ENCODE data around the gene NIT2.

NIT2 gene

DNA sequence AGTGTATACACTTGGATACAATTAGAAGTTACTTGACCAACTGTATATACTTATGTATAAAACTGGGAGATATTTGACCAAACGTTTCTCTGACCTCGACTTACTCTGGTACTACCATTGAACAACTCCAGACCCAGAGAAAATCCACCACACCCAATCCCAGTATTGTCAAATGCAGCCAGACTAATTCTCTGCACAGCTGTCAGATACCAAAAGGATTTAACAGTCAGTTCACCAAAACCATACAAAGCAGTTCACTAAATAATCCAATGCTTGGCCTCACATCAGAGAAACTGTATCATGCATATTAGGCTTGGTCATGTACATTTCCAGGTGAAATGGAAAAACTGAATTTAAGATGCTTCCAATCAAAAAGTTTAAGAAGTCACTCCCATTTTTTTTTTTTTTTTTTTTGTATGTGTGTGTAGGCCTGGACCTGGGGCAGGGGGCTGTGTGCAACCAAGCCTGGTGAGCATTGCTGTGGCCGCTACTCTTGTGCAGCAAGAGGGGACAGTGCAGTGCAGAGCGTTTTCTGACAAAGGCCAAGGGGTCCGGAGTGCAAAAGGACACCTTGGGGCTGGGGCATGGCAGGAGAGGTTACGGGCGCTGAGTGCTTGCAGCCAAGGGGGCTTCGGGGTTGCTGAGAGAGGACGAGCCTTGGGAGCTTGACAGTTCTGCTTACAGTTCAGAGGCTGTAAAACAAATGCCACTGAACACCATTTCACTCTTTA is 64.9 kb downstream of the NIT2 start:
- Mint-ChIP-seq H3K27ac (peak overlapping the region; percentile 83), H3K9me3 (ENCODE audit: low read depth) (no peaks in the 10 kb centered on the region), H3K27me3 (no peaks in the 10 kb centered on the region), H3K4me3 (peak overlapping the region; percentile 94), H3K36me3 (no peaks in the 10 kb centered on the region), H3K4me1 (ENCODE audit: low read depth) (peaks cover 68% of the 10 kb centered on the region)

GRCh38 chr3:100400419-100400779 is 65.8 kb downstream of the NIT2 start:
- Mint-ChIP-seq H3K9me3 (ENCODE audit: low read depth) (no peaks in the 10 kb centered on the region), H3K4me1 (ENCODE audit: low read depth) (peaks cover 70% of the 10 kb centered on the region), H3K27ac (peak overlapping the region; percentile 83), H3K4me3 (peak overlapping the region; percentile 94), H3K36me3 (peaks cover 2% of the 10 kb centered on the region), H3K27me3 (no peaks in the 10 kb centered on the region)

DNA sequence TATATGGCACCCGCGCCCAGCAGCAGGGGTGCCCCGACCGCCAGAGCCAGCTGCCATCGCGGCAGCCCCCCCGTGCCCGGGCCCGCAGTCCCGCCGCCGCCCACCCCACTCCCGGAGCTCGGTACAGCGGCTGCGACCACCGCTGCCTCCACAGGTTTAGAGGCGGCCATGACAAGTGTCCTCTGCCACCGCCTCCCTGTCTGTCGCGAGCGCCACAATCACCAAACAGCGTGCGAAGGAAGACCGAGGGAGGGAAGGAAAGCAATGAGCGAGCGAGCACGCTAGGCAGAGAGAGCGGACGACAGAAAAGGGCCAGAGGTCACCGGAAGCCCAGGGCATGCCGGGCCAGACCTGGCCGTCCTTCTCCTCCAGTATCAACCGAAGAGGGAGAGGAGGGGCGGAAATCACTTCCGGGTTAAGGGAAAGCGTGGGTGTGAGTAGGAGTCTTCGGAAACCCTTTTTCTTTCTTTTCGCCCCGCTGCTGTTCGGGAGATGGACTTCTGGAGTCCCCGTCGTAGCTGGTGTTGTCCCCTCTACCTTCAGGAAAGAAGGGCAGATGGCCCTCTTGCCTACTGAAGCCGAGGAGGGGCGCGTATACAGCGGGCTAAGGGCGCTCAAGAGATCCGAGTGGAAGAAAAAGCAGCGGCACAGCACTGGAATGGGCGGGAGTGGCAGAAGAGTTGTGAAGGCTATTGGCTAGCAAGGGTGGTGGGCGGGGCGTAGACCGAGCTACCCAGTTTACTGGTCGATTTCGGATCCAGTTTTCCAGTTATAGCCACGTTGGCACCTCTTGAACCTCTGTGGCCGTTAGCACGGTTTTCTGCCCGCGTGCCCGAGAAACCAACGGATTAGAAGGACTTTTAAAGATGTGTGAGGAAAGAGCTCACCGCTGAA is 66.5 kb downstream of the NIT2 start, which contains the start of the genes LNP1 and TOMM70:
Gene LNP1, plus strand, starts transcription at position 760 of the 894 bp plus-strand sequence. CDS start 28,191 bp downstream, outside the sequence.
Gene TOMM70, minus strand, starts transcription at position 310 of the 894 bp plus-strand sequence. Its CDS starts 140 bp downstream, at position 170.
- H3K4me1 Mint-ChIP-seq (ENCODE audit: low read depth): peaks cover 68% of the 10 kb centered on the region
- no peaks in the 10 kb centered on the region for H3K27me3 Mint-ChIP-seq
- H3K4me3 Mint-ChIP-seq: peak within 1 kb of the TSS; percentile 94

DNA sequence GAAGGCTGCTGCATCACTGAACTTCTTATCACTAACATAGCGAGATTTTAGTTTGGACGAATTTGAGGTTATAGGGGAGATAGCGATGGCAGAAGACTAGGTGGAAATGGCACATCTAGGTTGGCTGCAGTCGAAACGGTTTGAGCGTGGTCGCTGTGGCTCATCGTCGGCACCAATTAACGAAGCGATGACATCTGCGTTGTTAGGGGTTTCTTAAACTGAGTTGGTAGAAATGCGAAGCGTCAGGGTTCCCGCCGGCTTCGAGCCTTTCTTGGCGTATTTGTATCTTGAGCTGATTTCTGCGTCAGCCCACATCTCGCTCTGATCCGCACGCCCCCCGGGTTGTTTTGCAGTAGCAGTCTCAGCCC is 67.1 kb downstream of the NIT2 start:
- peak overlapping the region; percentile 98 for H3K27ac Mint-ChIP-seq
- H3K9me3 Mint-ChIP-seq (ENCODE audit: low read depth): no peaks in the 10 kb centered on the region
- H3K27me3 Mint-ChIP-seq: no peaks in the 10 kb centered on the region
- H3K36me3 Mint-ChIP-seq: peaks cover 2% of the 10 kb centered on the region
- peaks cover 64% of the 10 kb centered on the region for H3K4me1 Mint-ChIP-seq (ENCODE audit: low read depth)
- peak overlapping the region; percentile 94 for H3K4me3 Mint-ChIP-seq

More for the DNA sequence above, 66.5 kb downstream of the NIT2 start, which contains the start of the genes LNP1 and TOMM70:
- Mint-ChIP-seq H3K36me3 (peaks cover 2% of the 10 kb centered on the region), H3K9me3 (ENCODE audit: low read depth) (no peaks in the 10 kb centered on the region), H3K27ac (peak within 1 kb of the TSS; percentile 98)

DNA sequence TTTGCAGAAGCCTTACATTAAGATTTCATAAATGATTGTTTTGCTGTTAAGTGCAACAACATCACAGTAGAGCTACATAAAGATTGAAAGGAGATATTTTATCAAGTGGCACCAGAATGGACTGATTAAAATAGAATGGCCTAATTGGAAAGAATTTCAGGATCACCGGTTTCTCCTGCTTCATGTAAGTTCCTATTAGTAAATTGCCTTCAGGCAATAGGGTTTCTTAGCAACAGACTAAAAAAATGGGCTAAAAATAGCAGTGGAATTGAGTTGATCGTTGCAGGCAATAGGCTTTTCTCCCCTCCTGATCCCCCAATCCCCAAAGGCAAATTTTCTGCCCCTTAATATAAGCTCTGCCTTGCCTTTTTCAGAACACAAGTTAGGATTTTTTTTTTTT is 67.7 kb downstream of the NIT2 start:
- Mint-ChIP-seq H3K9me3 (ENCODE audit: low read depth) (peaks cover 2% of the 10 kb centered on the region), H3K27me3 (no peaks in the 10 kb centered on the region), H3K4me1 (ENCODE audit: low read depth) (peaks cover 58% of the 10 kb centered on the region), H3K36me3 (peaks cover 4% of the 10 kb centered on the region), H3K27ac (peak overlapping the region; percentile 98), H3K4me3 (peak overlapping the region; percentile 94)

- no peaks in the 10 kb centered on the region for H3K27me3 Mint-ChIP-seq
- peaks cover 10% of the 10 kb centered on the region for H3K36me3 Mint-ChIP-seq
- no peak overlapping the region for H3K27ac Mint-ChIP-seq
- H3K4me3 Mint-ChIP-seq: peak overlapping the region; percentile 94
- peaks cover 8% of the 10 kb centered on the region for H3K9me3 Mint-ChIP-seq (ENCODE audit: low read depth)
- peaks cover 55% of the 10 kb centered on the region for H3K4me1 Mint-ChIP-seq (ENCODE audit: low read depth)
These were observed 68.3 kb downstream of the NIT2 start for GRCh38 chr3:100402891-100403290.

DNA sequence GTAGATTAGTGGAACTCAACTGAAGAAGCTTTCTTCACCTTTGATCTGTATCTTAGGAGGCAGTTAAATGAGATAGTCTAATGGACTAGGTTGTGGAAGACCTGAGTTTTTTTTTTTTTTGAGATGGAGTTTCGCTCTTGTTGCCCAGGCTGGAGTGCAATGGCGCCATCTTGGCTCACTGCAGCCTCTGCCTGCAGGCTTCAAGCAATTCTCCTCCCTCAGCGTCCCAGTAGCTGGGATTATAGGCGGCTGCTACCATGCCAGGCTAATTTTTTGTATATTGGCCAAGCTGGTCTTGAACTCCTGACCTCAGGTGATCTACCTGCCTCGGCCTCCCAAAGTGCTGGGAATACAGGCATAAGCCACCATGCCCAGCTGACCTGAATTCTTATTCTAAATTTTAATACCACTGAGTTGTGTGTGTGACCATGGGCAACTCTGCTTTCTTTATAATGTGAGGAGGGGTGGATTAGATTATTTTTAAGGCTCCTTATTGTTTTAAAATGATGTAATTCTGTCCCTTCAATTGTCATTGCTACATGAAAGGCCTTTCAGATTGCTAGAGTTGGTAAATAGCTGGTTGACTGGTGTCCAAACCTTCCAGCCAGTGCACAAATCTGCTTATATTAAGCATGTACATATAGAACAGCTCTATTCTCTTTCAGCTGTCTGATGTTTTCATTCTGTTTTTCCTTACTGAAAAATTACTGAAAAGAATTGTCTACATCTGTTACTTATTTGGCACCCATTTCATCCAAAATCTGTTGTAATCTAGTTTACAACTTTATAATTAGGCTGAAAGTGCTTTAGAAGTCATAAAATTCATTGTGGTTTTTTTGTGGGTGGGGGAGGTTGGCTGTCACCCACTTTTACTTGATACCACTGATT is 69.0 kb downstream of the NIT2 start:
- H3K4me1 Mint-ChIP-seq (ENCODE audit: low read depth): peaks cover 51% of the 10 kb centered on the region
- H3K27ac Mint-ChIP-seq: no peak overlapping the region
- peak overlapping the region; percentile 94 for H3K4me3 Mint-ChIP-seq

GRCh38 chr3:100404250-100404548 is 69.6 kb downstream of the NIT2 start:
- Mint-ChIP-seq H3K4me3 (peak overlapping the region; percentile 94), H3K36me3 (peaks cover 16% of the 10 kb centered on the region), H3K27me3 (no peaks in the 10 kb centered on the region), H3K9me3 (ENCODE audit: low read depth) (peaks cover 10% of the 10 kb centered on the region), H3K4me1 (ENCODE audit: low read depth) (peaks cover 47% of the 10 kb centered on the region), H3K27ac (no peak overlapping the region)

More for the DNA sequence above, 69.0 kb downstream of the NIT2 start:
- Mint-ChIP-seq H3K36me3 (peaks cover 13% of the 10 kb centered on the region), H3K27me3 (no peaks in the 10 kb centered on the region), H3K9me3 (ENCODE audit: low read depth) (peaks cover 10% of the 10 kb centered on the region)

DNA sequence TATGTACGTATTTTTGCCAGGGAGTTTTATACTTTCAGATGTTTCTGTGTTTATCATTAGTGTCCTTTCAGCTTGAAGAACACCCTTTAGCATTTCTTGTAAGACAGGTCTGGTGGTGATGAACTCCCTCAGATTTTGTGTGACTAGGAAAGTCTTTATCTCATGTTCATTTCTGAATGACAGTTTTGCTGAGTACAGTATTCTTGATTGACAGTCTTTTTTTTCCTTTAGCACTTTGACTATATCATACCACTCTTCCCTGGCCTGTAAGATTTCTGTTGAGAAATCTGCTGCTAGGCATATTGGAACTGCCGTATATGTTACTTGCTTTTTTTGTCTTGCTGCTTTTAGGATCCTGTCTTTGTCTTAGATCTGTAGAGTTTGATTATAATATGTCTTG is 72.6 kb downstream of the NIT2 start:
- Mint-ChIP-seq H3K4me3 (no peak overlapping the region), H3K27me3 (no peaks in the 10 kb centered on the region), H3K4me1 (ENCODE audit: low read depth) (peaks cover 31% of the 10 kb centered on the region), H3K27ac (no peak overlapping the region), H3K36me3 (peaks cover 33% of the 10 kb centered on the region), H3K9me3 (ENCODE audit: low read depth) (peaks cover 23% of the 10 kb centered on the region)

- Mint-ChIP-seq H3K4me3 (no peak overlapping the region), H3K27me3 (no peaks in the 10 kb centered on the region), H3K27ac (no peak overlapping the region), H3K4me1 (ENCODE audit: low read depth) (peaks cover 23% of the 10 kb centered on the region), H3K36me3 (peaks cover 41% of the 10 kb centered on the region), H3K9me3 (ENCODE audit: low read depth) (peaks cover 28% of the 10 kb centered on the region)
These were observed 73.5 kb downstream of the NIT2 start for GRCh38 chr3:100407977-100408532.
